Aorta (tissue), 5 donors: ENCODE measurements around the gene NDUFA6. TPM values are rescaled to one million over a fixed set of nuclear protein-coding genes. Genes with fewer than 3 reads are reported as not detected.
A peak's percentile ranks its signal among the peaks of the same experiment; 100 is the strongest.
"Not testable (repeated sequence)": the region's sequence is repeated elsewhere in the genome, so short reads cannot be mapped to it uniquely, and the experiment has no call there.

Experiments
- ATAC-seq: fragments of 200-7000 bp; cut with Tn5 transposase; one replicate; pipeline ENCODE4 v1.9.1; 2022; ENCODE audit warnings: moderate library complexity; ENCODE audit not compliant: low FRiP score
- DNase-seq, 2 donors: peaks; one replicate each; pipeline ENCODE4 v3.0.0-alpha.2; 2020
- H3K27ac ChIP-seq, 2 donors: one replicate each; pipeline ENCODE4 v1.5.1; 2013; ENCODE audit warnings: low read length in 2 of 2, mild to moderate bottlenecking in 2 of 2, moderate library complexity in 2 of 2, control low read depth in 1 of 2, inconsistent platforms in 1 of 2, low read depth in 1 of 2
- H3K27me3 ChIP-seq, 2 donors: one replicate each; pipeline ENCODE4 v1.6.1; 2013; ENCODE audit warnings: control low read depth in 1 of 2, low read length in 1 of 2, mild to moderate bottlenecking in 1 of 2, moderate library complexity in 1 of 2; ENCODE audit not compliant: insufficient read depth in 2 of 2, control insufficient read depth in 1 of 2
- H3K36me3 ChIP-seq, 2 donors: one replicate each; pipeline ENCODE4 v1.6.1; 2013; ENCODE audit warnings: control low read depth in 1 of 2, low read length in 1 of 2, mild to moderate bottlenecking in 1 of 2; ENCODE audit not compliant: insufficient read depth in 2 of 2, control insufficient read depth in 1 of 2
- H3K4me1 ChIP-seq, 2 donors: one replicate each; pipeline ENCODE4 v1.6.1; 2013; ENCODE audit warnings: low read length in 2 of 2, control low read depth in 1 of 2, mild to moderate bottlenecking in 1 of 2, moderate library complexity in 1 of 2; ENCODE audit not compliant: insufficient read depth in 2 of 2, control insufficient read depth in 1 of 2
- H3K4me3 ChIP-seq, 2 donors: one replicate each; pipeline ENCODE4 v1.5.1; 2013; ENCODE audit warnings: low read length in 2 of 2, control low read depth in 1 of 2, mild to moderate bottlenecking in 1 of 2
- H3K9me3 ChIP-seq: one replicate; pipeline ENCODE4 v1.6.1; 2013; ENCODE audit warnings: mild to moderate bottlenecking, low read length; ENCODE audit not compliant: control insufficient read depth
- WGBS, 2 donors: extraction: QIAGEN DNeasy Blood & Tissue Kit; methylation state at CpG; one replicate each; pipeline ENCODE4 v1.1.7; 2013; 5-methylcytosine and 5-hydroxymethylcytosine counted together
- intact Hi-C, 2 donors: fragments of 100-400 bp; cut with DNase I; formaldehyde crosslinking; loops; one replicate each; pipeline versions ENCODE4 v1.14.2 to v1.15.0; 2022
- polyA plus RNA-seq, 2 donors: library from polyadenylated mRNA; stranded (reverse); fragments of 200-250 nt; gene quantifications; one replicate each; pipeline ENCODE4 v1.2.3, GENCODE V29; 2013
- total RNA-seq, 2 donors: library from RNA; stranded (reverse); fragmentation: NEBNext Ultra II Directional; extraction: Animal tissue kit (Norgen Biotek cat#: 25700); gene quantifications; one replicate each; pipeline ENCODE4 v1.2.1, GENCODE V29; 2021
- donor health status: healthy with polysubstance abuse.
- donor health status: Bipolar disorder and iron deficiency.
- donor health status: DM: no; HTN: no; CAD: no.
- donor health status: DM: no; HTN: no; CAD: no.
- donor health status: DM: yes; HTN: yes; CAD: no.

NDUFA6 gene
- total and polyA plus RNA-seq, 4 donors = 30.6 to 81.5 (median 53.2) TPM

GRCh38 chr22:42076764-42077485 lies 13.6 kb downstream of the NDUFA6 start:
- H3K27ac ChIP-seq = no peak overlapping the region
- no peak for ATAC-seq
- H3K4me1 ChIP-seq = no peaks in the 10 kb centered on the region

DNA sequence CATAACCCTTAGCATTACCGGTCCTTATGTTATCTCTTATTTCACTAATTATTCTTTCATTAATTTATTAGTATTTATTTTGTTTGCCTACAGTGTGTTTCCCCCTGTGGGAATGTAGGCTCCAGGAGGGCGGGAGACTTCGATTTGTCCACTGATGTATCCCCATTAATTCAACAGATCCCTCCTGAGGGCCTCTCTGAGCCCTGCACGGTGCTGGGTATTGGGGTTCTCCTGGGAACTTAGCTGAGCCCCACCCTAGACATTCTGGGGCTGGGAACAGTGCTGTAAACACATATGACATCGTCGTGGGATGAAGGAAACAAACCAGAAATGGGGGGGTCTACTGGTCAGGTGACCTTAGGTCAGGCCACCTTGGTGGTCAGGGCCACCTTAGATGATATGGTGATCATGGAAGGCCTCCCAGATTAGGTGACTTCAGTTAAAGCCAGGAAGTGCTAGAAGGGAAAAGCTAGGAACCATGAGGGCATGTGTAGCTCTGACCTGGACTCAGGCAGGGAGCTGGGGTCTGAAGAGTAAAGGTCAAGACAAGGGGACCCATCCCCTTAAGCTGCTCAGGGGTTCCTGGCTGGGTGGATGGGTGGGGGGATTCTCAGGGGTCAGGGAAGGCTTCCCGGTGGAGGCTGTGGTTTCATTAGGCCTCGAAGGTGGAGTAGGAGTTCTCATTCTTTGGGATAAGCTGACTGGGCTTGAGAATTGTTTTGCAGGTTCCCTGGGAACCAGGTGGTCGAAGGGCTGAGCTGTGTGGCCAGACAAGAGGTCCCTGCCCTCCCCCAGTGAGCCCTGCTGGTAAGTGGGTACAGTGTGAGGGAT lies 15.5 kb downstream of the NDUFA6 start:
- Histone ChIP-seq H3K36me3 (no peaks in the 10 kb centered on the region), H3K4me1 (no peaks in the 10 kb centered on the region), H3K27me3 (no peaks in the 10 kb centered on the region), H3K9me3 (no peaks in the 10 kb centered on the region), H3K27ac (peak overlapping the region; percentile 18 to 92), H3K4me3 (peak overlapping the region; percentile 53 to 80)
- no peak for DNase-seq
- no peak for ATAC-seq
- 56 to 61% methylated on average over 9 of the region's 9 CpGs for WGBS, 2 donors
- intact Hi-C loops = loop anchor here in 1 of 2 donors (5.0 kb wide), 1 partner anchor 388 kb away; the partner anchor contains the start of gene SNU13

More at GRCh38 chr22:42076764-42077485, 13.6 kb downstream of the NDUFA6 start:
- WGBS, 2 donors = 84 to 85% methylated on average over 20 of the region's 20 CpGs
- H3K4me3 ChIP-seq = no peak overlapping the region
- no peaks in the 10 kb centered on the region for H3K36me3 ChIP-seq
- no peaks in the 10 kb centered on the region for H3K27me3 ChIP-seq
- no peaks in the 10 kb centered on the region for H3K9me3 ChIP-seq
- DNase-seq = no peak
- intact Hi-C loops = no loop called here

DNA sequence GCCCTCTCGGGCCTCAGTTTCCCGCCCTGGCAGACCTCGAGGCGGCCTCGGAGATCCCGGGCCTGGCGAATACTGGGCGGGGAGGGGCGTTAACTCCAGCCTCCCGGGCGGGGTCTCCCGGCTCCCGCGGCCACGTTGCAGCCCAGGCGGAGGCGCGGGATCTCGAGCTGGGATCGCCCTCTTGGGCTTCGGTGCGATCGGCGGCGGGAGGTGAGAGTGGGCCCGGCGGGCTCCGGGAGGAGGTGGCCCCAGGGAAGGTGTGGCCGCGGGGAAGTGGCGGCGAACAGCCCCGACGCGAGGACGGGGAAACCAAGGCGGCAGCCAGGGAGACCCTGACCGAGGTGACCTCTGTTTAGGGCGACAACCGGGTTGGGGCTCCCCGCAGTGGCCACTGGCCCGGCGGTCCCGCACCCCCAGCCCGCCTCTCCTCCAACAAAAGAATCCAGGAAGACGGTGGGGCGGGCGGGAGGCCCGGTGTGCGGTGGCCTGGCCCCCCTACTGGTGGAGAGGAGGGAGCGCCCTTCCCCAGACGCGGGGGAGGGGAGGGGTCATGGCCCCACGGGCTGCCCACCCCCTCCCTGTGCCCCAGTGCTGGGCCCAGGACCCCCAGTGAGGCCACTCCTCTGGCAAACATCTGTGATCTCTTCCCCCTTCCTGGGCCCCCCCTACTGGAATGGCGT lies 16.3 kb downstream of the NDUFA6 start, which contains the start of gene PHETA2:
Gene PHETA2 (plus strand): TSS at position 117 of the 680 bp plus-strand sequence. CDS start 3,046 bp downstream, outside the sequence.
- Histone ChIP-seq H3K4me1 (no peaks in the 10 kb centered on the region), H3K27me3 (no peaks in the 10 kb centered on the region), H3K36me3 (no peaks in the 10 kb centered on the region), H3K4me3 (peak within 1 kb of the TSS; percentile 53 to 80), H3K9me3 (no peaks in the 10 kb centered on the region), H3K27ac (peak within 1 kb of the TSS; percentile 18 to 92)
- WGBS, 2 donors = 0 to 1% methylated on average over 32 to 55 of the region's 55 CpGs
- intact Hi-C loops = loop anchor here in 1 of 2 donors (5.0 kb wide), 1 partner anchor 387 kb away; the partner anchor contains the start of gene SNU13
- peak; percentile 75 to 84 for DNase-seq
- ATAC-seq = peak; percentile 4

- Histone ChIP-seq H3K27ac (peak overlapping the region in 1 of 2 donors; percentile 92), H3K9me3 (no peaks in the 10 kb centered on the region), H3K36me3 (no peaks in the 10 kb centered on the region), H3K27me3 (no peaks in the 10 kb centered on the region), H3K4me3 (peak overlapping the region in 1 of 2 donors; percentile 80), H3K4me1 (no peaks in the 10 kb centered on the region)
- ATAC-seq = no peak
- intact Hi-C loops = loop anchor here in 1 of 2 donors (5.0 kb wide), 1 partner anchor 386 kb away; the partner anchor contains the start of gene SNU13
- no peak for DNase-seq
- 61 to 64% methylated on average over 13 to 14 of the region's 14 CpGs for WGBS, 2 donors
Measured at GRCh38 chr22:42073621-42074041, 16.9 kb downstream of the NDUFA6 start.

DNA sequence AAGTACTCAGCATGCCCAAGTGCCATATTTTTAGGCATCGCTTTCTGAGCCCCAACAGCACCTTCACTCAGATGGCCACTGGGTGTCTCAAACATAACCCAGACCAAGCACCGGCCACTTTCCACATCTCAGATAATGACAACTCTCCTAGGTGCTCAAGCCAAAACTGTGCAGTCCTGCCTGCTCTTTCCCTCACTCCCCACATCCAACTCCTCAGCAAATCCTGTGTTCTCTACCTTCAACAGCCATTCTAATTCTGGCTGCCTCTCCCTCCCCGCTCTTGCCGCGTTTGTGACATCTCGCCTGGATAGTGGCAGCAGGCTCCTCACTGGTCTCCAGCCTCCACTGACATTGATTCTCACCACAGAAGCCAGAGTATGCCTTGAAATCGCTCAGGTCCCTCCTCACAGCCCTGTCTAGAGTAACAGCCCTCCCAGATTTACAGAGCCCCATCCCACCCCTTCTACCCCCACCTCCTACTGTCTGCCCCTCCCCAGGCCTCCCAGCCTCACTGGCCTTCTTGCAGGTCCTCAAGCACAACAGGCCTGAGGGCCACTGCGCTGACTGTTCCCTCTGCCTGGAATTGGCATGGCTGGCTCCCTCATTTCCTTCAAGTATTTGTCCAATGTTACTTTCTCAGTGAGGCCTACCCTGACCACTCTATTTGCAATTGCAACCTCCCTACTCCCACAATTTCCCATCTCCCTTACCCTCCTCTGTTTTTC lies 17.8 kb downstream of the NDUFA6 start:
- Histone ChIP-seq H3K27me3 (no peaks in the 10 kb centered on the region), H3K4me1 (no peaks in the 10 kb centered on the region), H3K9me3 (no peaks in the 10 kb centered on the region), H3K4me3 (no peak overlapping the region), H3K36me3 (no peaks in the 10 kb centered on the region), H3K27ac (no peak overlapping the region)
- intact Hi-C loops = loop anchor here in 1 of 2 donors (5.0 kb wide), 1 partner anchor 385 kb away; the partner anchor contains the start of gene SNU13
- 86 to 92% methylated on average over 8 of the region's 8 CpGs for WGBS, 2 donors
- ATAC-seq (no peak), DNase-seq (no peak)

DNA sequence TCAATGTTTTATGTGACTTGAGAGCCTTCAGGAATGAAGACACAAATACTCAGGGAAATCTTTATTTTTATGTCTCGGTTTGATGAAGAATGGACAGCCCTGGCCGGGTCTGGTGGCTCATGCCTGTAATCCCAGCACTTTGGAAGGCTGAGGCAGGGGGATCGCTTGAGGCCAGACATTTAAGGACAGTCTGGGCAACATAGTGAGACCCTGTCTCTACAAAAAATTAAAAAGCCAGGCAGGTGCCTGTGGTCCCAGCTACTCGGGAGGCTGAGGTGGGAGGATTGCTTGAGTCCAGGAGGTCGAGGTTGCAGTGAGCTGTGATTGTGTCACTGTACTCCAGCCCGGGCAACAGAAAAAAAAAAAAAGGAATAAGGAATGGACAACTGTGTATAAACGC lies 19.1 kb downstream of the NDUFA6 start:
- H3K4me3 ChIP-seq, H3K36me3 ChIP-seq, H3K27me3 ChIP-seq, H3K9me3 ChIP-seq, H3K27ac ChIP-seq, ATAC-seq, H3K4me1 ChIP-seq, DNase-seq: not testable (repeated sequence)
- intact Hi-C loops = loop anchor here in 1 of 2 donors (5.0 kb wide), 1 partner anchor 384 kb away; the partner anchor contains the start of gene SNU13
- WGBS, 2 donors = 60 to 66% methylated on average over 7 of the region's 7 CpGs

DNA sequence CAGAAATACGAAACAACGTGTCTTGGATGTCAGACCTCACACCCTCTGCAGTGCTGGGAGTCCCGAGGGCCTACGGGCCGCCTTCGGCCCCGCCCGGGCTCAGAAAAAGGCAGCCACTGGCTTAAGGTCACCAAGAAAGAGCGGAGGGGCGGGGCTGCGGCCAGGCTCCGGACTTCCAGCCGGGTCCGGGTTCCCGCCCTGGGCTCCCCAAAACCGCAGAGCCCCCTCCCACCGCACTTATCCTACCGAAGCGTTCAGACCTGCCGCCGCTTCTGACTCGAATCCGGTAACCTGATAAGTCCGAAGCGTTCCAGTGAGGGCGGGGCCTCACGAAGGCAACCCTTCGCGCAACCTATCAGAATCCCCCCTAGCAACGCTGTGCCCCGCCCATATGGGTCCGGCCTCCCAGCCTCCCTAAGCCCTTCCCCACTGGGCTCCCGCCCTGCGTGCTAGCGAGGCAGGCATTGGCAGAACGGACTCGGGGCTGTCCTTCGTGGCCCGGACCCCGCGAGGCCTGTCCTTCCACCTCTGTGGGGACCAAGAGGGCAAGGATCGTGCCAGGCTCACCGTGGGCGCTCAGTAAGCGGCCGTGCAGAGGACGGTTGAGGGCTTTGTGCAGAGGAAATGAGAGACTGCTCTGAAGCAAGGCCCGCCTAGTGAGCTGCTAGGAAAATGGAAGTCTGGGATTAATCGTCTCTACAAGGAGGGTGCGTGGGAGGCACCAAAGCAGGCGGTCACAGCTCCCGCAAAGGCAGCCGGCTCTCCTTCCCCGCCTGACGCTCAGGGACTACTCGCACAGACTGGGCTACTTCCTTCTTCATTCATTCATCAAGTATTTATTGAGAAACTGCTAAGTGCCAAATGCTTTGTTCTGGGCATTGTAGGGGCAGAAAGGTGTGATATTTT lies 19.8 kb downstream of the NDUFA6 start, which contains the start of gene NAGA:
Gene NAGA (minus strand): TSS at position 296 of the 906 bp plus-strand sequence. CDS start 515 bp downstream, outside the sequence.
- H3K27me3 ChIP-seq = no peaks in the 10 kb centered on the region
- intact Hi-C loops = loop anchor here in 1 of 2 donors (5.0 kb wide), 1 partner anchor 383 kb away; the partner anchor contains the start of gene SNU13
- peak within 1 kb of the TSS in 1 of 2 donors; percentile 81 for H3K27ac ChIP-seq
- H3K9me3 ChIP-seq = no peaks in the 10 kb centered on the region
- no peaks in the 10 kb centered on the region for H3K36me3 ChIP-seq
- peak within 1 kb of the TSS; percentile 26 to 51 for H3K4me3 ChIP-seq
- ATAC-seq (peak; percentile 94), DNase-seq (peak; percentile 98)
- no peaks in the 10 kb centered on the region for H3K4me1 ChIP-seq
- 0% methylated on average over 56 of the region's 56 CpGs for WGBS, 2 donors
